Anterior cingulate cortex (tissue), 58 donors: Measurements from ENCODE around the gene ACP5.
"Not testable (repeated sequence)": the region's sequence is repeated elsewhere in the genome, so short reads cannot be mapped to it uniquely, and the experiment has no call there.

Experiments used
- DNase-seq, 58 donors: peaks; one replicate each; lab custom pipeline; 2025; lab: John Stamatoyannopoulos, UW

ACP5 gene

DNA sequence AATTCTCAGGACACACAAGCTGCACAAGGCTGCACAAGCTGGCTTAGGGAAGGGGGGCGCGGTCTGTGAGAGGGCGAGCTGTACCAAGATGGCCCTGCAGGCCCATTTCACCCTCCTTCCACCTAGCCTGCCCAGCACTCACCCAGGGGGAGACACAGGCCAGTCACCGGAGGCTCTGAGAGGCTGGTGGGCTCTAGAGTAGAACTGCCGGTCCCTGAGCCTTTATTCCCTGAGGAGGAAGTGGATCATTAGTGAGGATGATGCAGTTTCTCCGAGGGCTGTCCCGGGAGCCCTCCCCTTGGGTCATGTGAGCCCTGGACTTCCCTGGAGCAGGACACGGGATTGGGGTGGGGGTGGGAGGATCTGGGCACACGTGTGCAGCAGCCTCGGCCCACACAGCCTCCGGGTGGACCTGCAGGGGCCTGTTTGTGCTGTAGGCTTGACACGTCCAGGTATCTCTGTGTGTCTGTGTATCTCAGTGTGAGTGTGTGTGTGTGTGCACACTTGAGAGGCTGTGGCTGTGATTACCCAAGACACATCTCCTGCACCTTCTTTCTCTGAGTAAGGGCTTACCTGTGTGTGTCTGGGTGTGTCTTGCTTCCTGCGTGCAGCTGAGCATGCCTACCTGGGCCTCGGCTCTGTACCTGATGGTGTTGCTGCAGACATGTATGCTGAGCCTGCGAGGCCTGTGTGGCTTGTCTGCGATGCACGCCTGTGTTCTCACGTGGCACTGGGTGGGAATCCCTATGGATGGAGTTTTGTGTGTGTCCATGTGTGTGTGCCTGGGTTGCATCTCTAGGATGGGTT is at the start of gene ACP5:
TSS of gene ACP5 (minus strand) at position 195 of the 807 bp plus-strand sequence. CDS start 328 bp downstream, outside the sequence.
- DNase-seq = no peak

DNA sequence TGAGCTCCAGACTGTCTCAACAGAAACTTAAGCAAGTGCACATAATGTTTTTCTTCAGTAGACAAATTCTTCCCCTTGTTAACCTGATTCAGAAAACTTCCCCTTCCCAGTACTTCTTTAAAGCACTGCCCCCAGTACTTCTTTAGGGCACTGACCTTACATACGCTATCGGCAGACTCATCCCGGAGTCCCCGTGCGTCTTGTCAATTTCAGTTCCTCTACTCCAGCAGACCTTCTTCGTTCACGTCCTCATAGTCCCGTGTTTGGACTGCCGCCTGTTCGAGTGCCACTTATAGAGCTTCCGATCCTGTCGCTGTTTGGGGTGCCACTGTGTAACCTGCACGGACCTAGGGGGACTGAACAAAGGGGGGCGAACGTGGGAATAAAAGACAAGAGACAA is 48.8 kb upstream of the ACP5 start:
- peak in 8 of 58 donors; percentile 0 to 7 (median 2) for DNase-seq

DNA sequence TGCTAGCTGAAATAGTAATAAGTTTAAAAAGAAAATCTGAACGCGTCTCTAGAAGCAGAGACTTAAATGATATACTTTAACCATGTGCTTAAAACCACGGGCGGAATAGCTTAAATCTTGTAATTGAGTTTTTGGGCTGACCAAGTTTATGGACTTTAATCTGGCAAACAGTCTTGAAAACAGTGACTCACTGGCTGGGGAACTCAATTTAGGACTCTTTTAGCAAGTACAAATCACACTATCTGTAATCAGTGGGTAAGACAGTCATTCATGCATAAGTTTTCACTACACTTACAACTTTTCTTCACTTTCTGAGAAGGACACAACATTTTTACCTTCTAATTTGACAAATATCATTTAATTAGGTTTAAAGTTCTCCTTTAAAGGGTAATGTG is 46.6 kb upstream of the ACP5 start:
- DNase-seq = no peak

DNA sequence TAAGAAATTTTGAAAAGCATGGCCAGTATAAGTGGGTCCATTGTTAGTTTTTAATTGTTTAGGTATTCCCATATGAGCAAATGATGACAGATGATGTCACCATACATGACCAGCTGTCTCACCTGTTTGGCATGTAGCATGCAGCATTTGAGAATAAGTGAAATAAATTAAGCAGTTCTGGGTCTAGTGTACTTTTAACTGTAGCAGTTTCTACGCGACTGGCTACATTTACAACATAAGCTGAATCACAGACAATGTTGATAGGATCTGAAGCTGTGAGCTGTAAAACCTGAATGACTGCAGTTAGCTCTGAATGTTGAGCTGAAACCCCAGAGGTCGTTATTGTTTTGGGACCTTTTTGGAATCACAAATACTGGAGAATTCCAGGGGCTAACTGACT is 45.0 kb upstream of the ACP5 start:
- not testable (repeated sequence) for DNase-seq

DNA sequence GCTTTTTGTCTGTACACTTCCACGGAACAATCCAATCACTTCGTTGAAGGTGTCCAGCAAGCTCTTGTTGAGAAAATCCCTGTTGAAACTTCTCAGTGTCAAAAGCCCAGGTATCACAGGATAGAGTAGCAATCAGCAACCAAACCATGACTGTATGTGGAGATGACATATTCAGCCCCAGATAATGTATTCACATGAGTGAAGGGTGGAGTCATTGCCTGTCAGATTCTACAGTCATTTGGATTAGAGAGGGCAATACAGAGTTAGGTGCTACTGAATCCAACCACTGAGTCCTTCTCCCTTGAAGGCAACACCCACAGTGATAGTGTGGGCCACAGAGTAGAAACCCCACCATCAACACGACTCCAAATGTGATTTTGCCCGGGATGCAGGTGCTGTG is 43.1 kb upstream of the ACP5 start:
- DNase-seq = no peak

DNA sequence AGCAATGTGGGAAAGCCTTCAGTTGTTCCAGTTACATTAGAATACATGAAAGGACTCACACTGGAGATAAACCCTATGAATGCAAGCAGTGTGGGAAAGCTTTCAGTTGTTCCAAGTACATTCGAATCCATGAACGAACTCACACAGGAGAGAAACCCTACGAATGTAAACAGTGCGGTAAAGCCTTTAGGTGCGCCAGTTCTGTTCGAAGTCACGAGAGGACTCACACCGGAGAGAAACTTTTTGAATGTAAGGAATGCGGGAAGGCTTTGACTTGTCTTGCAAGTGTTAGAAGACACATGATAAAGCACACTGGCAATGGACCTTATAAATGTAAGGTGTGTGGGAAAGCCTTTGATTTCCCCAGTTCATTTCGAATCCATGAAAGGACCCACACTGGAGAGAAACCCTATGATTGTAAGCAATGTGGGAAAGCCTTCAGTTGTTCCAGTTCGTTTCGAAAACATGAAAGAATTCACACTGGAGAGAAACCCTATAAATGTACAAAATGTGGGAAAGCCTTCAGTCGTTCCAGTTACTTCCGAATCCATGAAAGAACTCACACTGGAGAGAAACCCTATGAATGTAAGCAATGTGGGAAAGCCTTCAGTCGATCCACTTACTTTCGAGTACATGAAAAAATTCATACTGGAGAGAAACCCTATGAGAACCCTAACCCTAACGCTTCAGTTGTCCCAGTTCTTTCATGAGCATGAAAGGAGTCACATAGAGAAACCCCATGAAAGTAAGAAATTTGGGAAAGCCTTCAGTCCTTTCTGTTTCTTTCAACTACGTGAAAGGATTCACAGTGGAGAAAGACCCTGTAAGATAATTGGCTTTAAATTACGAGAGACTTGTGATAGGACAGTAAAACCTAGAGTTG is 40.0 kb upstream of the ACP5 start:
- no peak for DNase-seq

DNA sequence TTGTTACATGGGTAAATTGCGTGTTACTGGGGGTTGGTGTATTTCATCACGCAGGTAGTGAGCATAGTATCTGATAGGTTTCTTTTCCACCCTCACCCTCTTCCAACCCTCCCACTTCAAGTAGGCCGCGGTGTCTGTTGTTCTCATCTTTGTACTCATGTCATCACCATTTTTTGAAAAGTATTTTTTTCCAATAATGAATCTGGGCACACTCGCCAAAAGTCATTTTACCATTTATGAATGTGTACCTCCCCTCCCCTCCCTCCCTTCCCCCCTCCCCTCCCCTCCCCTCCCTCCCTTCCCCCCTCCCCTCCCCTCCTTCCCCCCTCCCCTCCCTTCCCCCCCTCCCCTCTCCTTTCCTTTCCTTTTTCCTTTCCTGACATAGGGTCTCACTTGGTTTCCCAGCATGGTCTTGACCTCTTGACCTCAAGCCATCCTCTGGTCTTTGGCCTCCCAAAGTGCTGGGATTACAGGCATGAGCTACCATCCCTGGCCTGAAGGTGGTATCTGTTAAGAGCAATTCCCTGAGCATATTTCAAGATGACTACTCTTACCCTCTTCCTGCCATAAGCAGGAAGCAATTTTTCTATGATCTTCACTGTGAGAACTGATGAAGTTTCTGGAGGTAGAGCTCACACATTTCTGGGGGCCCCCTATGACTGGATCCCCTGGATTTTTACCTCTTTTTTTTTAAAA is 35.5 kb upstream of the ACP5 start:
- DNase-seq = no peak

DNA sequence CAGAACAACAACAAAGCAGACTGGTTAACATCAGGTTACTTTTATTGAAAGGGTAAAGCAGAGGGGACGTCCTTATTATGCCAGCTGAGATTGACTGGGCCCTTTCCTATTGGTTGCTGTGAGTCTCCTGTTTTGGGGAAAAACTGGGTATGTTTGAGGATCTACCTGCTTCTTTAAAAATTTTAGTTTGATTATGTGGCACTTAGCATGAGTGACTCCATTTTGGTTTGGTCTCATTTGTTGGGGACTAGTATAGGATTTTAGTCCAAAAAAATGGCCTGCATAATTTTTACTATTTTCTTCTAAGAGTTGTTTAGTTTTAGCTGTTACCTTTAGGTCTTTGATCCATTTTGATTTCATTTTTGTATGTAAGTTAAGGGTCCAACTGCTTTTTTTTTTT is 34.3 kb upstream of the ACP5 start:
- no peak for DNase-seq

DNA sequence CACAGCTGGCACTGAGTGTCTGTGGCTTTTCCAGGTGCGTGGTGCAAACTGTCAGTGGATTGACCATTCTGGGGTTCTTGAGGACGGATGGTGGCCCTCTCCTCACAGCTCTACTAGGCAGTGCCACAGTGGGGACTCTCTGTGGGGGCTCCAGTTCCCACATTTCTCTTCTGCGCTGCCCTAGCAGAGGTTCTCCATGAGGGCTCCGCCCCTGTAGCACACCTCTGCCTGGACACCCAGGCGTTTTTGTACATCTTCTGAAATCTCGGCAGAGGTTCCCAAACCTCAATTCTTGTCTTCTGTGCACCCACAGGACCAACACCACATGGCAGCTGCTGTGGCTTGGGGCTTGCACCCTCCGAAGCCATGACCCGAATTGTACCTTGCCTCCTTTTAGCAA is 29.0 kb upstream of the ACP5 start:
- DNase-seq = no peak

DNA sequence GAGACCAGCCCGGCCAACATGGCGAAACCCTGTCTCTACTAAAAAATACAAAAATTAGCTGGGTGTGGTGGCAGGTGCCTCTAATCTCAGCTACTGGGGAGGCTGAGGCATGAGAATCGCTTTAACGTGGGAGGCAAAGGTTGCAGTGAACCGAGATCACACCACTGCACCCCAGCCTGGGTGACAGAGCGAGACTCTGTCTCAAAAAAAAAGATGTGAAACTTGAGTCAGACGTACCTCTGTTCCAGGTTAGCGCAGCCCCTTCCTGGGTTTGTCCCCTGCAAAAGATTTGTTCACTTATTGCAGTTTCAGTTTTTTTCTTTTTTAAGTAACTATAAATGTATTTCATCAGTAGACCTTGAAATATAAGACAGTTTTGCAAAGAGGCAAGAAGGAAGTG is 22.3 kb upstream of the ACP5 start:
- not testable (repeated sequence) for DNase-seq

DNA sequence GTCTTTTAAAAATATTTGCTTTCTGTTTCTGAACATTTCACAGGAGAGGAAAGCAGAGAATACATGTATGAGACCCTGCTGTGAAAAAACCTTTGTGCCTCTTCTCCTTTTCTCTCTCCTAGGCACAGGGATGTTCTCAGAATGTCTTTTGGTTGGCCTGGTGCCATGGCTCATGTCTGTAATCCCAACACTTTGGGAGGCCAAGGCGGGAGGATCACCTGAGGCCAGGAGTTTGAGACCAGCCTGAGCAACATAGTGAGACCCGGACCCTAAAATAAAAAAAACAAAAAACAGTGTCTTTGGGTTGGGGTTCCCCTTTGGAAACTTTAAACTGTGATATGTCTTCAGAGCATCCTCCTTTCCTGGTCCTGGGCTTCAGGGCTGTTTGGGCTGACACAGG is 21.3 kb upstream of the ACP5 start:
- no peak for DNase-seq

DNA sequence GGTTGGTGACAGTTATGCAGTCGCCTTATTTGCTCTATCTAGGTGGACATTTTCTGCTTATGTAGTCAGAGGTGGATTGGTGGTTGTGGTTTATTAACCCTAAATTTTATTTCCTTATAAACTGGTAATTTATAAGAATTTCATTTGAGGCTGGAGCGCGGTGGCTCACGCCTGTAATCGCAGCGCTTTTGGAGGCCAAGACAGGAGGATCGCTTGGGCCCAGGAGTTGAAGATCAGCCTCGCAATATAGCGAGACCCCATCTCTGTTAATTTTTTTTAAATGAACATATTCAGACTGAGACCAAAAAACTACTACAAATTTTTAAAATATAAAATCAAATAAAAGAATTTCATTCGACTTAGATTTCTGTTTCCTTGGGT is 20.6 kb upstream of the ACP5 start:
- no peak for DNase-seq

DNA sequence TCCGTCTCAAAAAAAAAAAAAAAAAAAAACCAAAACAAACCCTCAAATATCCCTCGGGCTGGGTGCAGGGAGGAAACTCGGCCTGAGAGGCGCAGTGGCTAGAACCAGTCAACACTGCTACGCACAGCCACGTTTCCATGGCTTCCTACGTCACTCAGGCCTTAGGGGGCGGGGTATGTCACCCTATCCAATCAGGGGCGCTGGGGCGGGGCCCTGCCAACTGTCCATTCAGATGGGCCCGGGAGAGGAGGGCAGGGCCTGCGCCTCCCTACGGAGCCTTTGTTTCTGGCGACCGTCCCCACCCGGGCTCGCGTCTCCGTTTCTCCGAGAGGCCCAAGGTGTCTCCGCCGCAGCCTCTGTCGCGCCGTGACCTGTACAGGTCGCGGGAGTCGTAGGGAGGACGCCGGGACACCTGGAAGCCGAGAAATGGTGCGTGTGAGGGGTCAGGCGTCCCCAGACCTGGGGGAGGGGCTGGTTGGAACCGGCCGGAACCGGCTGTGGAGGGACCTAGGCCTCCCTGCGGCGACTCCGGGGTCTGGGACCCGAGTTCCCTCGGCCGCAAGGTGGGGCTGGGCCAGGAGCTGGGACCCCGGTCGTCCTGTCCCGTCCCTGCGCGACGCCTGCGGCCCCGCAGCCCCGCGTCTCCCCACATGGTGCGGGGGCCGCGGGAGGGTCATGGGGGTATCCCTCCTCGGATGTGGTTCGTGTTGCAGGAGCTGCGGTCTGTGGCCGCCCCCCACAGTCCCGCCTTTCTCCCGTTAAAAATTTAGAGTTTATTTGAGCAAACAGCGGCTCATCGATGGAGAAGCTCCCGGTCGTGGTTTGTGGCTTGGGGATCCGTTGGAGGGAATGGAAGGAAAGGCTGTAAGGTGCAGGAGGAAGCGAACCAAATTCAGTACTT is 20.0 kb upstream of the ACP5 start, which contains the start of gene ZNF627:
TSS of gene ZNF627 (plus strand) at position 282 of the 901 bp plus-strand sequence. CDS start at position 427, 145 bp downstream.
- peak; percentile 42 to 99 (median 95) for DNase-seq

DNA sequence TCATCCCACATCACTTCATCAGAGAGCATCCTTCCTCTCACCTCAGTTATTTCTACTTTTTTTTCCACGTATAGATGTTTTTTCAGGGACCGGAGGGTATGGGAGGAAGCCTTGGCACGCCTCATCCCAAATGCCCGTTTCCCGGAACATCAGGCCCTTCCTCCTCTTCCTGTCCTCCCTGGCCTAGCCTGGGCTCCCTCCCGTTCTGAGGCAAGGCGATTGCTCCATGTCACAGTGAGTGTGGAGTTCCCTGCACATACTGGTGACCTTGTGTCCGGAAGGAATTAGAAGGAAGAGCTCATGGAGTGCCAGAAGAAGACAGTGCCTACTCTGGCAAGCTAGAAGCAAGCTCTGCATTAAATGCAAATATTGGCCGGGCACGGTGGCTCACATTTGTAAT is 18.7 kb upstream of the ACP5 start:
- DNase-seq = no peak

DNA sequence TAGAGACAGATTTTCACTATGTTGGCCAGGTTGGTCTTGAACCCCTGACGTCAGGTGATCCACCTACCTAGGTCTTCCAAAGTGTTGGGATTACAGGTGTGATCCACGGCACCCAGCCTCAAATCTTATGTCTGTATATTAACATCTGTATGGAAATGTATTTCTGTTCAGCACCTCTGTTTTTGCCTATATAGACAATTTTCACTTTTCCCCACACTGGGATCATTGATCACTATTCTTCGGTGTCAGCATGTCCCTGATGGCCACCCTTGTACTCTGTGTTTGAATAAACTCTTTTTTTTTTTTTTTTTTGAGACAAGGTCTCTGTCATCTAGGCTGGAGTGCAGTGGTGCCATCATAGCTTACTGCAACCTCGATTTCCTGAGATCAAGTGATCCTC is 16.6 kb upstream of the ACP5 start:
- DNase-seq = no peak

DNA sequence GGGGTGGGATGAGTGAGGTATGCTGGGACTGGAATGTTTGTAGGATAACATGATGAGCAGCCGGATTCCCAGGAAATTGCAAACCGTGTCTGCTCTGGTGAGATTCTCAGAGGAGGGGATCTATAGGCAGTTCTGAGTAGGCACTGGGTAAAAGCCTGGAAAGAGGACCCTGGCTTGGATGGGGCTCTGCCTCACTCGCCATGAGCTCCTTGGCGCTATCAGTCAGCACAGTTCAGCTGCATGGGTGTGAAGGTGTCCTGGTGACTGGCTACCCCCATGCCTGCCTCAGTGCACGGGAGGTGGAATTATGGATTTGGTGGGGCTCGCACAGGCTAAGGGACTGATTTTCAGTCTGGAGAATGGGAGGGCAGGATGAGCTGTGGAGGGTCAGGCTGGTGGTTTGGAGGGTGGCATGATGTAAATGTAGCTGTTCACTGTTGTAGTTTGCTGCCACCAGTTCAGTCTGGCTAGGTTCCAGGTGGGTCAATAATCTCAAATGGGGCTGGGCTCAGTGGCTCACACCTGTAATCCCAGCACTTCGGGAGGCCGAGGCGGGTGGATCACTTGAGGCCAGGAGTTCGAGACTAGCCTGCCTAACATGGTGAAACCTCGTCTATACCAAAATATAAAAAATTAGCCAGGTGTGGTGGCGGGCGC is 10.7 kb upstream of the ACP5 start:
- no peak for DNase-seq

DNA sequence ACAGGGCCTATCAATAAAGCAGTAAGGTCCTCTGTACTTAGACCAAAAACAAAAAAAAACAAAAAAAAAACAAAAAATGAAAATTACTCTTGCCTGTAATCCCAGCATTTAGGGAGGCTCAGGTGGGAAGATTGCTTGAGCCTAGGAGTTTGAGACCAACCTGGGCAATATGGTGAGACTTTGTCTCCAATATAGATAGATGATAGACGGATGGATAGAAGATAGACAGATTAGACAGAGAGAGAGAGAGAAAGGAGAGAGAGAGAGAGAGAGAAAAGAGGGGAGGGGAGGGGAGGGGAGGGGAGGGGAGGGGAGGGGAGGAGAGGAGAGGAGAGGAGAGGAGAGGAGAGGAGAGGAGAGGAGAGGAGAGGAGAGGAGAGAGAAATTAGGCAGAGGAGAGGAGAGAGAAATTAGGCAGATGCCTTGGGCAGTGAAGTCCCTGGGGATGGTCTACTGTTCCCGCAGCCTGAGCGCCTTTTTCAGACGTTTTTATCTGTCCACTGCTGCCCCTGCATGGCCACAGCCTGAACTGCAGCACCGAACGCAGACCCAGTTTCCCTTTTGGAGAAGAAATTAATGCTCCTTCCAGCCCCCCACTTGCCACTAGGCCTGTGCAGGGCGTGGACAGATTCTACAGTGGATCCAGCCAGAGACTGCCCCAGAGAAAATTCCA is 10.0 kb upstream of the ACP5 start:
- peak in 56 of 58 donors; percentile 5 to 83 (median 44) for DNase-seq

DNA sequence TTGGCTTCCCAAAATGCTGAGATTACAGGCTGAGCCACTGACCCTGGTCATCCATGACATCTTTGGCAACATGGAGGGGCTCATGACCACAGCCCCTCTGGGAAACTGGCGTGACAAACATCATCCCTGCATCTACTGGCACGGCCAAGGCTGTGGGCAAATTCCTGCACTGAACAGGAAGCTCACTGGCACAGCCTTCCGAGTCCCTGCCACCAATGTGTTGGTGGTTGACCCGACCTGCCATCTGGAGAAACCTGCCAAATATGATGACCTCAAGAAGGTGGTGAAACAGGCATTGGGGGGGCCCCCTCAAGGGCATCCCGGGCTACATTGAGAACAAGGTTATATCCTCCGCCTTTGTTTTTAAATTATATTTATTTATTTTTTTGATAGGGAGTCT is 8.9 kb upstream of the ACP5 start:
- no peak for DNase-seq

DNA sequence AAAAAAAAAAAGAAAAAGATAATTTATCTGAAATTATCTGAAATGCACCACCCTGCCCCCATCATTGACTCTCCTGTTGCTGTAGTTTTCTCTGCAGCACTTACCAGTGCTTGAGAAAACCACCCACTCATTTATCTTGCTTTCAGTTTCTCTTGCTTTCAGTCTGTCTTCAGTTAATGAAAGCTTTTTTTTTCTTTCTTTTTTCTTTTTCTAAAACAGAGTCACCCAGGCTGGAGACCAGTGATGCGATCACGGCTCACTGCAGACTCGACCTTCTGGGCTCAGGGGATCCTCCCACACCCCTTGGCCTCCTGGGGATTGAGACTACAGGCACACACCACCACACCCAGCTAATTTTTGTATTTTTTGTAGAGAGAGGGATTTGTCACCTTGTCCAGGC is 4.3 kb upstream of the ACP5 start:
- DNase-seq = no peak
